Measurements from ENCODE around the gene R3HDM4.
"Not testable (repeated sequence)": the region's sequence is repeated elsewhere in the genome, so short reads cannot be mapped to it uniquely, and the experiment has no call there.

Gene R3HDM4

GRCh38 chr19:913080-913748 lies at the start of gene R3HDM4:
R3HDM4 (minus strand) TSS chr19:913219; CDS start chr19:913157, 62 bp downstream.
- peak; percentile 88 for DNase-seq

- no peak for DNase-seq
Observed at GRCh38 chr19:961866-962620, 49.0 kb upstream of the R3HDM4 start.

GRCh38 chr19:960601-960938 lies 47.6 kb upstream of the R3HDM4 start:
- no peak for DNase-seq

GRCh38 chr19:960020-960419 lies 47.0 kb upstream of the R3HDM4 start:
- no peak for DNase-seq

- peak; percentile 46 for DNase-seq
Observed at GRCh38 chr19:958967-959855, 46.2 kb upstream of the R3HDM4 start.

- not testable (repeated sequence) for DNase-seq
Observed at GRCh38 chr19:957578-957977, 44.6 kb upstream of the R3HDM4 start.

GRCh38 chr19:956766-957440 lies 43.9 kb upstream of the R3HDM4 start:
- DNase-seq = no peak

- no peak for DNase-seq
Observed at GRCh38 chr19:955803-956765, 43.1 kb upstream of the R3HDM4 start.

- DNase-seq = no peak
Observed at GRCh38 chr19:954672-955494, 41.9 kb upstream of the R3HDM4 start.

- DNase-seq = no peak
Observed at GRCh38 chr19:954272-954671, 41.3 kb upstream of the R3HDM4 start.

GRCh38 chr19:953445-954271 lies 40.6 kb upstream of the R3HDM4 start:
- no peak for DNase-seq

GRCh38 chr19:952680-953444 lies 39.8 kb upstream of the R3HDM4 start:
- no peak for DNase-seq

GRCh38 chr19:952049-952679 lies 39.1 kb upstream of the R3HDM4 start:
- no peak for DNase-seq

GRCh38 chr19:950352-951066 lies 37.5 kb upstream of the R3HDM4 start:
- no peak for DNase-seq

GRCh38 chr19:948842-949496 lies 36.0 kb upstream of the R3HDM4 start:
- no peak for DNase-seq

GRCh38 chr19:947707-948539 lies 34.9 kb upstream of the R3HDM4 start:
- DNase-seq = no peak
